Thoracic aorta (tissue), 2 donors: Measurements from ENCODE around the gene MCL1. TPM values are rescaled to one million over a fixed set of nuclear protein-coding genes. Genes with fewer than 3 reads are reported as not detected.

Experiments
- ATAC-seq: fragments of 150-250 bp; one replicate; pipeline ENCODE4 v1.8.0; 2017; ENCODE audit warnings: low read depth; ENCODE audit not compliant: insufficient number of reproducible peaks, low FRiP score
- DNase-seq: peaks from one replicate; pipeline ENCODE4 v3.0.0-alpha.2; 2020; ENCODE audit warnings: low spot score
- H3K27ac ChIP-seq, 2 donors: fragments of 200-600 bp; sonication (generic); 1 replicate in 1 of 2; 2 replicates in 1 of 2; pipeline ENCODE4 v1.5.1; 2016; ENCODE audit warnings: mild to moderate bottlenecking in 2 of 2, moderate library complexity in 2 of 2
- H3K27me3 ChIP-seq: fragments of 200-600 bp; sonication (generic); replicated peaks from 2 replicates; pipeline ENCODE4 v1.6.0; 2016; ENCODE audit warnings: mild to moderate bottlenecking; ENCODE audit not compliant: insufficient read depth
- H3K36me3 ChIP-seq: fragments of 200-600 bp; sonication (generic); one replicate; pipeline ENCODE4 v1.5.1; 2016
- H3K4me1 ChIP-seq, 2 donors: fragments of 200-600 bp; sonication (generic); 1 replicate in 1 of 2; 2 replicates in 1 of 2; pipeline versions ENCODE4 v1.5.1 to v1.6.0; 2016; ENCODE audit warnings: low read depth in 2 of 2, mild to moderate bottlenecking in 1 of 2; ENCODE audit not compliant: control insufficient read depth in 1 of 2
- H3K4me3 ChIP-seq: fragments of 200-600 bp; sonication (generic); 2 replicates; pipeline ENCODE4 v1.5.1; 2016; ENCODE audit warnings: mild to moderate bottlenecking
- H3K9me3 ChIP-seq: fragments of 200-600 bp; sonication (generic); 2 replicates; pipeline ENCODE4 v1.5.1; 2016
- total RNA-seq, 2 donors: library from RNA; depleted of rRNA; stranded (reverse); fragments of >200 nt; gene quantifications; one replicate each; pipeline versions ENCODE4 v1.1.0 to v1.2.3, GENCODE V29; 2016
- TF ChIP-seq, protein P1 (sequence below): fragments of 200-600 bp; sonication (generic); IDR thresholded peaks from one replicate; pipeline ENCODE4 v1.5.1; 2019; ENCODE audit warnings: antibody characterized with exemption

MCL1 gene
- total RNA-seq, 2 donors from 2014 or later = 588 to 607 TPM

DNA sequence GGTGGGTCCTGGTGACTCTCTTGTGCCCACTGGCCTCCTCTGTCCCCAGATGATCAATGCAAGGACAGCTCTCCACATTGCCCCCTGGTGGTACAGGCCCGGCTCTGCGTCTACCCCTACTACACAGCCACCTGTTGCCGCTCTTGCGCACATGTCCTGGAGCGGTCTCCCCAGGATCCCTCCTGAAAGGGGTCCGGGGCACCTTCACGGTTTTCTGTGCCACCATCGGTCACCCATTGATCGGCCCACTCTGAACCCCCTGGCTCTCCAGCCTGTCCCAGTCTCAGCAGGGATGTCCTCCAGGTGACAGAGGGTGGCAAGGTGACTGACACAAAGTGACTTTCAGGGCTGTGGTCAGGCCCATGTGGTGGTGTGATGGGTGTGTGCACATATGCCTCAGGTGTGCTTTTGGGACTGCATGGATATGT lies 19.4 kb downstream of the MCL1 start:
- peak overlapping the region; percentile 71 for H3K4me3 ChIP-seq
- H3K27ac ChIP-seq = peak overlapping the region; percentile 99 to 100
- H3K9me3 ChIP-seq = no peaks in the 10 kb centered on the region
- peaks cover 54 to 61% of the 10 kb centered on the region in 2 donors for H3K4me1 ChIP-seq
- peak; percentile 58 for DNase-seq
- no peak for ATAC-seq
- peaks cover 4% of the 10 kb centered on the region for H3K36me3 ChIP-seq
- no peaks in the 10 kb centered on the region for H3K27me3 ChIP-seq
- TF ChIP-seq, protein P1, sequence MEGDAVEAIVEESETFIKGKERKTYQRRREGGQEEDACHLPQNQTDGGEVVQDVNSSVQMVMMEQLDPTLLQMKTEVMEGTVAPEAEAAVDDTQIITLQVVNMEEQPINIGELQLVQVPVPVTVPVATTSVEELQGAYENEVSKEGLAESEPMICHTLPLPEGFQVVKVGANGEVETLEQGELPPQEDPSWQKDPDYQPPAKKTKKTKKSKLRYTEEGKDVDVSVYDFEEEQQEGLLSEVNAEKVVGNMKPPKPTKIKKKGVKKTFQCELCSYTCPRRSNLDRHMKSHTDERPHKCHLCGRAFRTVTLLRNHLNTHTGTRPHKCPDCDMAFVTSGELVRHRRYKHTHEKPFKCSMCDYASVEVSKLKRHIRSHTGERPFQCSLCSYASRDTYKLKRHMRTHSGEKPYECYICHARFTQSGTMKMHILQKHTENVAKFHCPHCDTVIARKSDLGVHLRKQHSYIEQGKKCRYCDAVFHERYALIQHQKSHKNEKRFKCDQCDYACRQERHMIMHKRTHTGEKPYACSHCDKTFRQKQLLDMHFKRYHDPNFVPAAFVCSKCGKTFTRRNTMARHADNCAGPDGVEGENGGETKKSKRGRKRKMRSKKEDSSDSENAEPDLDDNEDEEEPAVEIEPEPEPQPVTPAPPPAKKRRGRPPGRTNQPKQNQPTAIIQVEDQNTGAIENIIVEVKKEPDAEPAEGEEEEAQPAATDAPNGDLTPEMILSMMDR = peak; percentile 95

DNA sequence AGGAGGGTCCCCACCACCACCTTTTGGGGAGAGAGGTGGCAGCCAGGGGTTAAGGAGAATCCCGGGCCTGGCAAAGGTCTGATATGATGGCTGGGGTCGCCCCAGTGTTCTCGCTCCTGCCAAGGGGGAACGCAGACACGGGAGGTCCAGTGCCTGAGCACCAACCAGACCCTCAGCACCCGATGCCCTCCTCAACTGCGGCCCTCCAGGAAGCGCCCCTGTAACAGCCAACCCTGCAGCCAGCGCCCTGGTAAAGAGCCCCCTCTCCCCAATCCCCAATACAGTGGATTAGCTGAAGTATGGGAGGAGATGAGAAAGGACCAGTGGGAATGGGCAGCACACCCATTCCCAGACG lies 19.8 kb downstream of the MCL1 start:
- peaks cover 50 to 57% of the 10 kb centered on the region in 2 donors for H3K4me1 ChIP-seq
- no peak for DNase-seq

DNA sequence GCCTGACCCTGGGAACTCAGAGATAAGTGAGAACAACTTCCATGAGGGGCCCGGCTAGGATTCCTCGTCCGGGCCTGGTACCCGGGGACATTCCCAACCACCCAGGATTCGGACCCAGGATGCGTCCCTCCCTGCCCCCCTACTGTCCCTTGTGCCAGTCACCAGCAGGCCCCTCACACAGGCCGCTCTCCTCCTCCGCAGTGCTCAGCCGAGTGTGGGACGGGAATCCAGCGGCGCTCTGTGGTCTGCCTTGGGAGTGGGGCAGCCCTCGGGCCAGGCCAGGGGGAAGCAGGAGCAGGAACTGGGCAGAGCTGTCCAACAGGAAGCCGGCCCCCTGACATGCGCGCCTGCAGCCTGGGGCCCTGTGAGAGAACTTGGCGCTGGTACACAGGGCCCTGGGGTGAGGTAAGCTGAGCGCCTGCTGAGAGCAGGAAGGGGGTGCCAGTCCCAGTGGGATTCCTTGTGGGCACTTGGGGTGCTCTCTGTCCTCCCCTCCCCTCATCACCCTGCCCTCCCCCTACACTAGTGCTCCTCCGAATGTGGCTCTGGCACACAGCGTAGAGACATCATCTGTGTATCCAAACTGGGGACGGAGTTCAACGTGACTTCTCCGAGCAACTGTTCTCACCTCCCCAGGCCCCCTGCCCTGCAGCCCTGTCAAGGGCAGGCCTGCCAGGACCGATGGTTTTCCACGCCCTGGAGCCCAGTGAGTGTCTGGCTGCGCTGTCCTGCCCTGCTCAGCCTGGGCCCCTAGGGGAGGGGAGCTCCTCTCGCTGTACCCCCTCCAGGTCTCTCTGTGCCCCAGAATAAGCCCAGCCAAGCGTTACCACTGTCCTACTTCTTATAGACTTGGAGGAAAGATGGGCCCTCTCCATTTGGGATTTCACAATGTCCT lies 20.4 kb downstream of the MCL1 start:
- H3K9me3 ChIP-seq = no peaks in the 10 kb centered on the region
- DNase-seq = no peak
- no peak for ATAC-seq
- H3K4me1 ChIP-seq = peaks cover 45 to 57% of the 10 kb centered on the region in 2 donors
- H3K4me3 ChIP-seq = peak overlapping the region; percentile 71
- no peaks in the 10 kb centered on the region for H3K27me3 ChIP-seq
- peaks cover 4% of the 10 kb centered on the region for H3K36me3 ChIP-seq
- TF ChIP-seq, protein P1 = no peak
- H3K27ac ChIP-seq = peak overlapping the region; percentile 99 to 100

More for the DNA sequence above, 19.8 kb downstream of the MCL1 start:
- peak overlapping the region; percentile 99 to 100 for H3K27ac ChIP-seq
- H3K36me3 ChIP-seq = peaks cover 4% of the 10 kb centered on the region
- no peaks in the 10 kb centered on the region for H3K9me3 ChIP-seq
- TF ChIP-seq, protein P1 = no peak
- H3K4me3 ChIP-seq = peak overlapping the region; percentile 71
- ATAC-seq = no peak
- H3K27me3 ChIP-seq = no peaks in the 10 kb centered on the region

DNA sequence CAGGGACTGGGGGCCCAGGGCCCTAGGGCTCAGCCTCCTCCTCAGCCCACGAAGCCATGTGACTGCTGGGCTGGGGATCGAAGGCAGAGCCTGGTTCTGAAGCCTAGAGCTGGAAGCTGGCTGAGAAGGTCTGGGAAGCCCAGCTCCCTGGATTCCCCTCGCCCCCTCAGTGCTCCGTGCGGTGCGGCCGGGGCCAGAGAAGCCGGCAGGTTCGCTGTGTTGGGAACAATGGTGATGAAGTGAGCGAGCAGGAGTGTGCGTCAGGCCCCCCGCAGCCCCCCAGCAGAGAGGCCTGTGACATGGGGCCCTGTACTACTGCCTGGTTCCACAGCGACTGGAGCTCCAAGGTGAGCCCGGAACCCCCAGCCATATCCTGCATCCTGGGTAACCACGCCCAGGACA lies 21.1 kb downstream of the MCL1 start:
- Histone ChIP-seq H3K4me3 (peak overlapping the region; percentile 71), H3K9me3 (no peaks in the 10 kb centered on the region), H3K27ac (peak overlapping the region; percentile 99 to 100), H3K27me3 (no peaks in the 10 kb centered on the region), H3K36me3 (peaks cover 4% of the 10 kb centered on the region), H3K4me1 (peaks cover 43 to 57% of the 10 kb centered on the region in 2 donors)
- DNase-seq (no peak), ATAC-seq (no peak)
- TF ChIP-seq, protein P1 = no peak

DNA sequence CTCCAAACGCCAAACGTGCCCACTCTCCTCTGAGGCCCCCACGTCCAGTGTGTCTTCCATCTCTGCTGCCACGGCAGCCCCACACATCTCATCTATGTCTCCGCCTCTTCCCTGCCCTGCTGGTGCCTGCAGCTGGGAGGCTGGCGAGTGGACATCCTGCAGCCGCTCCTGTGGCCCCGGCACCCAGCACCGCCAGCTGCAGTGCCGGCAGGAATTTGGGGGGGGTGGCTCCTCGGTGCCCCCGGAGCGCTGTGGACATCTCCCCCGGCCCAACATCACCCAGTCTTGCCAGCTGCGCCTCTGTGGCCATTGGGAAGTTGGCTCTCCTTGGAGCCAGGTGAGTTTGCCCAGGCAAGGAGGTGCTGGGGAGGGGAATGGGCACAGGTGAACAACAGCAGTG lies 21.6 kb downstream of the MCL1 start:
- ATAC-seq = no peak
- no peak for DNase-seq
- peaks cover 4% of the 10 kb centered on the region for H3K36me3 ChIP-seq
- H3K27me3 ChIP-seq = no peaks in the 10 kb centered on the region
- peaks cover 43 to 57% of the 10 kb centered on the region in 2 donors for H3K4me1 ChIP-seq
- TF ChIP-seq, protein P1 = no peak
- no peaks in the 10 kb centered on the region for H3K9me3 ChIP-seq
- no peak overlapping the region for H3K4me3 ChIP-seq
- H3K27ac ChIP-seq = peak overlapping the region in 1 of 2 donors; percentile 99
